HFF-Myc (cell line): ENCODE measurements around the gene PGA3.
"Not testable (repeated sequence)": the region's sequence is repeated elsewhere in the genome, so short reads cannot be mapped to it uniquely, and the experiment has no call there.

Source experiments
- DNase-seq: peaks from one replicate; pipeline ENCODE4 v3.0.0-alpha.2; 2011; ENCODE audit warnings: low read depth; ENCODE audit errors: extremely low read depth
- H3K4me3 ChIP-seq: replicated peaks from 2 replicates; pipeline ENCODE4 v1.5.1; 2011; ENCODE audit warnings: low read depth, mild to moderate bottlenecking, control low read depth, low read length
- TF ChIP-seq, protein P1 (sequence below): IDR thresholded peaks from 2 replicates; pipeline ENCODE4 v1.5.1; 2012; ENCODE audit warnings: mild to moderate bottlenecking, low read depth, low read length, control low read depth; ENCODE audit errors: missing control alignments

PGA3 gene

GRCh38 chr11:61250796-61251765 is 47.8 kb downstream of the PGA3 start:
- not testable (repeated sequence) for DNase-seq, H3K4me3 ChIP-seq

GRCh38 chr11:61252332-61252731 is 49.0 kb downstream of the PGA3 start:
- not testable (repeated sequence) for DNase-seq, H3K4me3 ChIP-seq

DNA sequence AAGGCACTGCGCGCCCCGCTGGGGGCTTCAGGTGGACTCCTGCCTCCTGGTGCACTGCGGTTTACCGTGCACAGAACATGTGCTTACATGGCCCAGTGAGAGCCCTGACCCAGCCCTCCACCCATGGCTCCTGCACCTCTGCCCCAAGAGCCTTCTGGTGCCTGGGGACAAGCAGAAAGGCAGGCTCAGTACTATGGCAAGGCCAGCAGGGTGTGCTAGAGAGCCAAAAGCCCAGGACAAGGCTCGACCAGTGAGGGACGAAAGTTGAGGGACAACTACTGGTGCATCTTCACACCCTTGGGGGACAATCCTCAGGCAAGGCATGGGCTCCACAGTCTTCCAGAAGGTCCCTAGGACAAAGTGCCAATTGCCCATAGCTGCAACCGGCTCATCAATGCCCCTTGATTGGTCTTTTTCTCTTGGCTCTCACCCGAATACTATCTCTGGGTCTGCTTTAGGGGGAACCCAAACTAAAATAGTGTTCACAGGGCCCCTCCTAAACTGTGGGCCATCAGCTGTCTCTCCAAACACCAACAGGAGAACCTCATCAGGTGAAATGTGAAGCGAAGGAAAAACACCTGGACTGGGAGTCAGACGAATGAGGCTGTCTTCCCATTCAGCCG is 51.2 kb downstream of the PGA3 start:
- DNase-seq: peak; percentile 39
- H3K4me3 ChIP-seq: no peak overlapping the region
- TF ChIP-seq, protein P1, sequence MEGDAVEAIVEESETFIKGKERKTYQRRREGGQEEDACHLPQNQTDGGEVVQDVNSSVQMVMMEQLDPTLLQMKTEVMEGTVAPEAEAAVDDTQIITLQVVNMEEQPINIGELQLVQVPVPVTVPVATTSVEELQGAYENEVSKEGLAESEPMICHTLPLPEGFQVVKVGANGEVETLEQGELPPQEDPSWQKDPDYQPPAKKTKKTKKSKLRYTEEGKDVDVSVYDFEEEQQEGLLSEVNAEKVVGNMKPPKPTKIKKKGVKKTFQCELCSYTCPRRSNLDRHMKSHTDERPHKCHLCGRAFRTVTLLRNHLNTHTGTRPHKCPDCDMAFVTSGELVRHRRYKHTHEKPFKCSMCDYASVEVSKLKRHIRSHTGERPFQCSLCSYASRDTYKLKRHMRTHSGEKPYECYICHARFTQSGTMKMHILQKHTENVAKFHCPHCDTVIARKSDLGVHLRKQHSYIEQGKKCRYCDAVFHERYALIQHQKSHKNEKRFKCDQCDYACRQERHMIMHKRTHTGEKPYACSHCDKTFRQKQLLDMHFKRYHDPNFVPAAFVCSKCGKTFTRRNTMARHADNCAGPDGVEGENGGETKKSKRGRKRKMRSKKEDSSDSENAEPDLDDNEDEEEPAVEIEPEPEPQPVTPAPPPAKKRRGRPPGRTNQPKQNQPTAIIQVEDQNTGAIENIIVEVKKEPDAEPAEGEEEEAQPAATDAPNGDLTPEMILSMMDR: peak; percentile 81

DNA sequence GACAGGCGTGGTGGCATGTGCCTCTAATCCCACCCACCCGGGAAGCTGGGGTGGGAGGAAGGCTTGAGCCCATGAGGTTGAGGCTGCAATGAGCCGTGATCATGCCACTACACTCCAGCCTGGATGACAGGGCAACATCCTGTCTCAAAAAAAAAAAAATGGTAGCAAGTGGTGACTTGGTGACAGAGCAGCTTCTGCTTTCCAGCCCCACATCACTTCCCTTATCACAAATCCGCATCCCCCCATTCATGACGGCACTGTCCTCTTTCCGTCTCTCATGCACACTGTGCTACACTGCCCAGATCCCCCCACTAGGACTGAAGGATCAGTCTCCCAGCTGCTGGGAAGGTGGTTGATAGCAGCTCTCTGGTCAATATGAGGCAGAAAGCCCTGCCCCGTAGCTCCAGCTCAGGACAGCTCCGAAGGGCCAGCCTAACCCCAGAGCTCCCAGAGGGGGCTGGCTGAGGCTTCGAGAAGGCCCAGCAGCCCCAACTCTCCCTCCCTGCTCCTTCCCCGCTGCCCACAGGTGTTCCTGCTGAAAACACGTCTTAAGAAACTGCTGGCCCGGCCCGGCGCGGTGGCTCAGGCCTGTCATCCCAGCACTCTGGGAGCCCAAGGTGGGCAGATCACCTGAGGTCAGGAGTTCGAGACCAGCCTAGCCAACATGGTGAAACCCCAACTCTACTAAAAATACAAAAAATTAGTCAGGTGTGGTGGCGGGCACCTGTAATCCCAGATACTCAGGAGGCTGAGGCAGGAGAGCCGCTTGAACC is 53.6 kb downstream of the PGA3 start:
- TF ChIP-seq, protein P1: no peak
- H3K4me3 ChIP-seq: no peak overlapping the region
- no peak for DNase-seq

DNA sequence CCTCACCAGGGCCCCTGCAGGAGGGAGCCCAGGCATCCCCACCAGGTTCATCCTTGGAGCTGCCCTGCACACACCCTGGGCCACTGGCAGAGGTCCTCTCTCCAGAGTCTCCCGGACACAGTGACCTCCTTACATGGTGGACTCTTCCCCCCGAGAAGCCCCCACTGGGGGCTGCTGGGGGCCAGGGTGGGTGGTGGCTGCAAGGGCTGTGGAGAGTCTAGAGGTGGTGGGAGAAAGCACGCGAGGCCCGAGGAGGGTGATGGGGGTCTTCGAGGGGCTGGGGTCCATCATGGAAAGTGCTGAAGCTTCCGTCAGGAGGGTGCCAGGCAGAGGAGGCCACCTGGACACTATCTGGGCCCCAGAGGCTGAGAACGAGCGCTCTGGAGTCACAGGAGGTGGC is 55.2 kb downstream of the PGA3 start:
- no peak for DNase-seq
- H3K4me3 ChIP-seq: no peak overlapping the region
- TF ChIP-seq, protein P1: no peak

- H3K4me3 ChIP-seq: no peak overlapping the region
- no peak for DNase-seq
- TF ChIP-seq, protein P1: no peak
Measured at GRCh38 chr11:61259363-61259762, 56.0 kb downstream of the PGA3 start.
